HepG2 (cell line): Measurements from ENCODE around the gene RNPEPL1. TPM values are rescaled to one million over a fixed set of nuclear protein-coding genes. Genes with fewer than 3 reads are reported as not detected.

ENCODE experiments used
- ATAC-seq: fragments of 200-7000 bp; cut with Tn5 transposase; 3 replicates; pipeline ENCODE4 v1.9.1; 2020; ENCODE audit warnings: mild to moderate bottlenecking, moderate library complexity
- BruUV-seq: library from RNA; stranded (reverse); fragments of 400-500 nt; replicated peaks from 2 replicates; lab custom pipeline; 2021; lab: Mats Ljungman, UMichigan
- CTCF ChIA-PET: fragments of 300-600 bp; formaldehyde crosslinking; extraction: SDS; loops from one replicate; lab custom pipeline; 2021; ENCODE audit warnings: low total read pairs, inconsistent platforms, low intra/inter-chr PET ratio; lab: Yijun Ruan, JAX
- POLR2A ChIA-PET: fragments of 350-600 bp; sonication (Branson Sonifier 250); formaldehyde crosslinking; loops from one replicate; lab custom pipeline; 2020; ENCODE audit warnings: antibody characterized with exemption, inconsistent platforms; lab: Yijun Ruan, JAX
- DNase-seq: peaks from one replicate; pipeline ENCODE4 v3.0.0-alpha.2; 2015; ENCODE audit warnings: low spot score
- FAIRE-seq: peaks from 3 replicates; lab custom pipeline; 2011; peaks lifted over from hg19 to GRCh38; lab: Jason Lieb, UNC
- H2AFZ ChIP-seq: one replicate; pipeline ENCODE4 v1.6.1; 2011; ENCODE audit warnings: low read length, inconsistent platforms
- H3K27ac ChIP-seq: fragments of 300-600 bp; 3 replicates; pipeline ENCODE4 v1.8.0; 2011; ENCODE audit warnings: mixed run types, mild to moderate bottlenecking, mixed read lengths, low read length, inconsistent platforms; ENCODE audit not compliant: insufficient read depth; ENCODE audit errors: extremely low read length
- H3K27me3 ChIP-seq, 2 experiments: fragments of 200-600 bp in 1 of 2; 2 replicates in 1 of 2; 3 replicates in 1 of 2; pipeline versions ENCODE4 v1.6.0 to v1.8.0; 2011; ENCODE audit warnings: low read length in 2 of 2, mild to moderate bottlenecking in 2 of 2, moderate library complexity in 2 of 2, inconsistent platforms in 1 of 2; ENCODE audit not compliant: insufficient read depth in 2 of 2, control insufficient read depth in 1 of 2
- H3K36me3 ChIP-seq, 2 experiments: fragments of 200-600 bp in 1 of 2; replicated peaks in 1 of 2; 2 replicates in 1 of 2; 3 replicates in 1 of 2; pipeline versions ENCODE4 v1.5.1 to v1.8.0; 2011; ENCODE audit warnings: low read length in 2 of 2, inconsistent platforms in 1 of 2; ENCODE audit not compliant: insufficient read depth in 2 of 2, control insufficient read depth in 1 of 2
- H3K4me1 ChIP-seq: 2 replicates; pipeline ENCODE4 v1.5.1; 2012; ENCODE audit warnings: low read length, inconsistent platforms; ENCODE audit not compliant: insufficient read depth
- H3K4me2 ChIP-seq: 2 replicates; pipeline ENCODE4 v1.6.0; 2011; ENCODE audit warnings: low read depth, low read length, inconsistent platforms
- H3K4me3 ChIP-seq, 3 experiments: fragments of 200-600 bp in 1 of 3; sonication (generic), shearing (Covaris generic) in 1 of 3; replicated peaks in 1 of 3; 2 replicates each; pipeline ENCODE4 v1.5.1; 2011 to 2016; ENCODE audit warnings: low read length in 3 of 3, inconsistent platforms in 2 of 3, low read depth in 2 of 3, mild to moderate bottlenecking in 2 of 3, control low read depth in 1 of 3, mixed read lengths in 1 of 3; ENCODE audit not compliant: insufficient read depth in 1 of 3
- H3K79me2 ChIP-seq: one replicate; pipeline ENCODE4 v1.6.1; 2011; ENCODE audit warnings: low read length, inconsistent platforms; ENCODE audit not compliant: insufficient read depth
- H3K9ac ChIP-seq: 2 replicates; pipeline ENCODE4 v1.6.0; 2011; ENCODE audit warnings: mild to moderate bottlenecking, low read depth, low read length, inconsistent platforms; ENCODE audit not compliant: insufficient read depth
- H3K9me3 ChIP-seq: 2 replicates; pipeline ENCODE4 v1.5.1; 2012; ENCODE audit warnings: mild to moderate bottlenecking, low read length
- H4K20me1 ChIP-seq: 2 replicates; pipeline ENCODE4 v1.6.0; 2011; ENCODE audit warnings: inconsistent platforms, mild to moderate bottlenecking, low read length, moderate library complexity; ENCODE audit not compliant: insufficient read depth
- KDM2A ChIP-seq: sonication (generic); formaldehyde crosslinking; IDR thresholded peaks from 2 replicates; pipeline ENCODE4 v1.4.0; 2020; ENCODE audit warnings: low read depth, missing genetic modification reagents, borderline replicate concordance
- MBD4 ChIP-seq: IDR thresholded peaks from 2 replicates; pipeline ENCODE4 v1.6.1; 2012; ENCODE audit warnings: low read length, inconsistent platforms, borderline replicate concordance
- SCMH1 ChIP-seq: sonication (generic); formaldehyde crosslinking; IDR thresholded peaks from 2 replicates; pipeline ENCODE4 v1.9.0; 2021; ENCODE audit warnings: missing genetic modification reagents, mild to moderate bottlenecking, borderline replicate concordance
- STAT5B ChIP-seq: sonication (generic); formaldehyde crosslinking; IDR thresholded peaks from 2 replicates; pipeline ENCODE4 v1.4.0; 2020; ENCODE audit warnings: missing genetic modification reagents
- ZBTB44 ChIP-seq: sonication (generic); formaldehyde crosslinking; IDR thresholded peaks from 2 replicates; pipeline ENCODE4 v1.4.0; 2020; ENCODE audit warnings: missing genetic modification reagents
- ZNF30 ChIP-seq: sonication (generic); formaldehyde crosslinking; IDR thresholded peaks from 2 replicates; pipeline ENCODE4 v1.5.0; 2020; ENCODE audit warnings: mild to moderate bottlenecking, missing genetic modification reagents
- ZNF557 ChIP-seq: sonication (generic); formaldehyde crosslinking; IDR thresholded peaks from 2 replicates; pipeline ENCODE4 v1.4.0; 2020; ENCODE audit warnings: missing genetic modification reagents
- ZNF562 ChIP-seq: sonication (generic); formaldehyde crosslinking; IDR thresholded peaks from 2 replicates; pipeline ENCODE4 v1.8.0; 2022; ENCODE audit warnings: missing genetic modification reagents, borderline replicate concordance
- ZNF687 ChIP-seq: sonication (generic); formaldehyde crosslinking; IDR thresholded peaks from 2 replicates; pipeline ENCODE4 v1.5.1; 2020; ENCODE audit warnings: mild to moderate bottlenecking, missing genetic modification reagents, moderate library complexity
- ZNF761 ChIP-seq: sonication (generic); formaldehyde crosslinking; conservative IDR thresholded peaks from 2 replicates; pipeline ENCODE4 v1.4.0; 2020; ENCODE audit warnings: mild to moderate bottlenecking, missing genetic modification reagents
- ZNF878 ChIP-seq: sonication (generic); formaldehyde crosslinking; IDR thresholded peaks from 2 replicates; pipeline ENCODE4 v1.8.1; 2023; ENCODE audit warnings: mild to moderate bottlenecking, missing genetic modification reagents, moderate library complexity
- whole genome bisulfite sequencing: methylation state at CpG from one replicate; pipeline ENCODE4 v1.1.6; 2017; ENCODE audit warnings: low lambda C conversion rate; 5-methylcytosine and 5-hydroxymethylcytosine counted together
- in situ Hi-C: cut with HindIII; loops from 2 replicates; pipeline ENCODE4 v1.10.0; 2017; ENCODE audit warnings: low pct_unique_long_range_greater_than_20kb; ENCODE audit not compliant: extremely low pct_ligation_motif_present
- intact Hi-C: fragments of 100-400 bp; cut with micrococcal nuclease; formaldehyde crosslinking; loops from one replicate; pipeline ENCODE4 v1.10.0; 2022; ENCODE audit not compliant: unreplicated experiment
- polyA plus RNA-seq, 8 experiments: library from polyadenylated mRNA; depleted of rRNA in 3 of 8; stranded (reverse) in 7 of 8; unstranded in 1 of 8; fragments of >200 nt; fragmentation: Illumina TruSeq in 4 of 8; extraction: Trizol in 4 of 8; gene quantifications; 2 replicates each; pipeline versions ENCODE4 v1.2.1 to v1.2.3, GENCODE V29; 2011 to 2016; ENCODE audit warnings: low read depth in 4 of 8, missing spikeins in 1 of 8, mixed read lengths in 1 of 8; ENCODE audit not compliant: insufficient read depth in 1 of 8
- total RNA-seq, 5 experiments: library from RNA; depleted of rRNA; stranded (reverse); fragments of >200 nt; fragmentation: Illumina TruSeq; extraction: Trizol; gene quantifications; 2 replicates each; pipeline ENCODE4 v1.2.3, GENCODE V29; 2016; ENCODE audit warnings: low read depth in 1 of 5

RNPEPL1 gene
- total and polyA plus RNA-seq, 2 of the 13 experiments (the other 11 are each of a cell fraction or from before 2014, with no cell fraction given) = 13.0 to 18.0 TPM

- TF ChIP-seq ZNF687 (CRISPR knock-in tag) (no peak), ZNF562 (CRISPR knock-in tag) (no peak), ZBTB44 (CRISPR knock-in tag) (no peak), STAT5B (CRISPR knock-in tag) (no peak), ZNF557 (CRISPR knock-in tag) (no peak), SCMH1 (CRISPR knock-in tag) (no peak)
These were observed 17.0 kb upstream of the RNPEPL1 start (continued) for GRCh38 chr2:240551288-240551687.

DNA sequence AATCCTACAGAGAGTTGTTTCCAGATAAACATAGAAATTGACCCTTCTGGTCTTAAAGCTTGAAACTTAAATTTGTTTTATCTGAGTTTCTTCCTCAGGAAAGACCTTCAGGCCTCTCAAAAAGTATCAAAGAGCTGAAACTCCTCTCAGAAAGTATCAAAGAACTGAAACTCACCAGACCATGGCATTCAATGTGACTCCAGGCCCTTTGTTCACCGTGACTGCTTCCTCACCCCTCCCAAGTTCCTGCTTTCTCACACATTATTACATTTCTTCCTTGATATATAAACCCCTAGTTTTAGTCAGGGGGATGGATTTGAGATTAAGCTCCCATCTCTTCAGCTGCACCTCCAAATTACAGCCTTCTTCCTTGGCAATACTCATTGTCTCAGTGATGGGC lies 16.5 kb upstream of the RNPEPL1 start:
- intact Hi-C loops = no loop called here
- CTCF ChIA-PET = no interaction called here
- H3K79me2 ChIP-seq = peaks cover 11% of the 10 kb centered on the region

More for the DNA sequence above, 16.5 kb upstream of the RNPEPL1 start:
- in situ Hi-C loops = loop anchor here (25.0 kb wide), 1 partner anchor 660 kb away; no protein-coding TSS in a partner anchor
- DNase-seq (no peak), ATAC-seq (no peak), FAIRE-seq (no peak)
- WGBS = 74% methylated on average over 1 of the region's 1 CpG
- H3K36me3 ChIP-seq = peaks cover 17 to 41% of the 10 kb centered on the region in 2 experiments
- POLR2A ChIA-PET = no interaction called here
- BruUV-seq = no TSS peak
- H3K4me2 ChIP-seq = no peak overlapping the region
- peaks cover 25% of the 10 kb centered on the region for H3K4me1 ChIP-seq
- no peak for TF ChIP-seq KDM2A (CRISPR knock-in tag)
- TF ChIP-seq MBD4 = no peak
- TF ChIP-seq ZNF878 (CRISPR knock-in tag) = no peak
- TF ChIP-seq ZNF30 (CRISPR knock-in tag) = no peak
- no peak for TF ChIP-seq ZNF761
- H3K9ac ChIP-seq = no peak overlapping the region
- H3K27me3 ChIP-seq = no peaks in the 10 kb centered on the region
- H3K9me3 ChIP-seq = no peaks in the 10 kb centered on the region
- H3K4me3 ChIP-seq = no peak overlapping the region
- H2AFZ ChIP-seq = no peak overlapping the region
- H3K27ac ChIP-seq = no peak overlapping the region
- no peaks in the 10 kb centered on the region for H4K20me1 ChIP-seq
